HG03521 (cell line): ENCODE results near the gene PCDHB1.
A peak's percentile ranks its signal among the peaks of the same experiment; 100 is the strongest.
"Not testable (repeated sequence)": the region's sequence is repeated elsewhere in the genome, so short reads cannot be mapped to it uniquely, and the experiment has no call there.

ENCODE experiments used
- ATAC-seq: cut with Tn5 transposase; IDR thresholded peaks from one replicate; pipeline ENCODE4 v1.9.1; 2021; ENCODE audit warnings: mild to moderate bottlenecking, moderate library complexity; ENCODE audit not compliant: unreplicated experiment

PCDHB1 gene

GRCh38 chr5:141082228-141082627 lies 31.1 kb downstream of the PCDHB1 start:
- ATAC-seq: no peak

- ATAC-seq: peak; percentile 54
Observed at GRCh38 chr5:141084487-141084989, 33.4 kb downstream of the PCDHB1 start.

DNA sequence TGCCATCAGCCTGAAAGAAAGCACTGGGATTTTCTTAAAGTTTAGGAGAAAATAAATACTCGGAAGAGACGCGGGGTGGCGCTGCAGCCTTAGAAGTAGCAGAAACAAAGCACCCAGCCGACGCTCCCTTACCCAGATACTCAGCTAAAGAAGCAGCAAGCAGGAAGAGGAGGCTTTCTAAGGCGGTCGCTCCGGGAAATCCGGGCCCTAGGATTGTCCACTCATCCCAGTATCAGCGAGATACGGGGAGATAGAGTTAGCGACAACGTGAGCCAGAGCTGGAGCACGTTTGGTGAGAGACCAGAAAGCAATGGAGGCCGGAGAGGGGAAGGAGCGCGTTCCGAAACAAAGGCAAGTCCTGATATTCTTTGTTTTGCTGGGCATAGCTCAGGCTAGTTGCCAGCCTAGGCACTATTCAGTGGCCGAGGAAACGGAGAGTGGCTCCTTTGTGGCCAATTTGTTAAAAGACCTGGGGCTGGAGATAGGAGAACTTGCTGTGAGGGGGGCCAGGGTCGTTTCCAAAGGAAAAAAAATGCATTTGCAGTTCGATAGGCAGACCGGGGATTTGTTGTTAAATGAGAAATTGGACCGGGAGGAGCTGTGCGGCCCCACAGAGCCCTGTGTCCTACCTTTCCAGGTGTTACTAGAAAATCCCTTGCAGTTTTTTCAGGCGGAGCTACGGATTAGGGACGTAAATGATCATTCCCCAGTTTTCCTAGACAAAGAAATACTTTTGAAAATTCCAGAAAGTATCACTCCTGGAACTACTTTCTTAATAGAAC lies 43.5 kb downstream of the PCDHB1 start, which contains the start of gene PCDHB2:
PCDHB2 (plus strand) TSS at position 135 of the 782 bp plus-strand sequence; CDS start at position 311, 176 bp downstream.
- no peak for ATAC-seq

DNA sequence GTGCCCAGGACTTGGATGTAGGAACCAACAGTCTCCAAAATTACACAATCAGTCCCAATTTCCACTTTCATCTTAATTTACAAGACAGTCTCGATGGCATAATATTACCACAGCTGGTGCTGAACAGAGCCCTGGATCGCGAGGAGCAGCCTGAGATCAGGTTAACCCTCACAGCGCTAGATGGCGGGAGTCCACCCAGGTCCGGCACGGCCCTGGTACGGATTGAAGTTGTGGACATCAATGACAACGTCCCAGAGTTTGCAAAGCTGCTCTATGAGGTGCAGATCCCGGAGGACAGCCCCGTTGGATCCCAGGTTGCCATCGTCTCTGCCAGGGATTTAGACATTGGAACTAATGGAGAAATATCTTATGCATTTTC lies 44.1 kb downstream of the PCDHB1 start:
- no peak for ATAC-seq

DNA sequence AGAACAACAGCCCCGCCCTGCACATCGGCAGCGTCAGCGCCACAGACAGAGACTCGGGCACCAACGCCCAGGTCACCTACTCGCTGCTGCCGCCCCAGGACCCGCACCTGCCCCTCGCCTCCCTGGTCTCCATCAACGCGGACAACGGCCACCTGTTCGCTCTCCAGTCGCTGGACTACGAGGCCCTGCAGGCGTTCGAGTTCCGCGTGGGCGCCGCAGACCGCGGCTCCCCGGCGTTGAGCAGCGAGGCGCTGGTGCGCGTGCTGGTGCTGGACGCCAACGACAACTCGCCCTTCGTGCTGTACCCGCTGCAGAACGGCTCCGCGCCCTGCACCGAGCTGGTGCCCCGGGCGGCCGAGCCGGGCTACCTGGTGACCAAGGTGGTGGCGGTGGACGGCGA lies 45.0 kb downstream of the PCDHB1 start:
- not testable (repeated sequence) for ATAC-seq

GRCh38 chr5:141096586-141096985 lies 45.4 kb downstream of the PCDHB1 start:
- not testable (repeated sequence) for ATAC-seq

- no peak for ATAC-seq
Observed at GRCh38 chr5:141100243-141100805, 49.1 kb downstream of the PCDHB1 start, which contains the start of gene PCDHB3. TSS of gene PCDHB3 (plus strand) at chr5:141100473. CDS start at chr5:141100650, 177 bp downstream.

DNA sequence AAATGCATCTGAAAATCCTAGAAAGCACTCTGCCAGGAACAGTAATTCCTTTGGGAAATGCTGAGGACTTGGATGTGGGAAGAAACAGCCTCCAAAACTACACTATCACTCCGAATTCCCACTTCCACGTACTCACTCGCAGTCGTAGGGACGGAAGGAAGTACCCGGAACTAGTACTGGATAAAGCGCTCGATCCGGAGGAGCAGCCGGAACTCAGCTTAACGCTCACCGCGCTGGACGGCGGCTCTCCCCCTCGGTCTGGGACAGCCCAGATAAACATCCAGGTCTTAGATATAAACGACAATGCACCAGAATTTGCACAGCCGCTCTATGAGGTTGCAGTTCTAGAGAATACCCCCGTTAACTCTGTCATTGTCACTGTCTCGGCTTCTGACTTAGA lies 49.9 kb downstream of the PCDHB1 start:
- no peak for ATAC-seq

DNA sequence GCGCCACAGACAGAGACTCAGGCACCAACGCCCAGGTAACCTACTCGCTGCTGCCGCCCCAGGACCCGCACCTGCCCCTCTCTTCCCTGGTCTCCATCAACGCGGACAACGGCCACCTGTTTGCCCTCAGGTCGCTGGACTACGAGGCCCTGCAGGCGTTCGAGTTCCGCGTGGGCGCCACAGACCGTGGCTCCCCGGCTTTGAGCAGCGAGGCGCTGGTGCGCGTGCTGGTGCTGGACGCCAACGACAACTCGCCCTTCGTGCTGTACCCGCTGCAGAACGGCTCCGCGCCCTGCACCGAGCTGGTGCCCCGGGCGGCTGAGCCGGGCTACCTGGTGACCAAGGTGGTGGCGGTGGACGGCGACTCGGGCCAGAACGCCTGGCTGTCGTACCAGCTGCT lies 50.9 kb downstream of the PCDHB1 start:
- not testable (repeated sequence) for ATAC-seq

GRCh38 chr5:141102471-141102870 lies 51.3 kb downstream of the PCDHB1 start:
- ATAC-seq: not testable (repeated sequence)

- no peak for ATAC-seq
Observed at GRCh38 chr5:141105350-141105749, 54.2 kb downstream of the PCDHB1 start.
